HCT116 (cell line): ENCODE results near the gene OXCT1. TPM values are rescaled to one million over a fixed set of nuclear protein-coding genes. Genes with fewer than 3 reads are reported as not detected.

Experiments used
- ATAC-seq: fragments of 200-7000 bp; cut with Tn5 transposase; 2 replicates; pipeline ENCODE4 v1.9.1; 2020; ENCODE audit warnings: mild to moderate bottlenecking, moderate library complexity
- BruUV-seq: library from RNA; stranded (reverse); fragments of 400-500 nt; replicated peaks from 2 replicates; lab custom pipeline; 2021; lab: Mats Ljungman, UMichigan
- CTCF ChIA-PET: fragments of 300-600 bp; sonication (Branson Sonifier 250); formaldehyde crosslinking; loops from one replicate; lab custom pipeline; 2021; ENCODE audit warnings: antibody characterized with exemption; lab: Charles Lee
- POLR2A ChIA-PET: fragments of 300-600, 350-600 bp; sonication (Branson Sonifier 250); formaldehyde crosslinking; loops from one replicate; lab custom pipeline; 2021; ENCODE audit warnings: antibody characterized with exemption; lab: Charles Lee
- RAD21 ChIA-PET, 2 experiments: fragments of 300-600 bp; sonication (Branson Sonifier 250); formaldehyde crosslinking; loops; one replicate each; lab custom pipeline; 2023; ENCODE audit warnings: low total read pairs in 2 of 2; ENCODE audit not compliant: uncharacterized antibody in 2 of 2, unreplicated experiment in 2 of 2, low non-redundant PET in 1 of 2; lab: Charles Lee
- DNase-seq: peaks from one replicate; pipeline ENCODE4 v3.0.0-alpha.2; 2010; ENCODE audit warnings: low read depth, low spot score
- H2AFZ ChIP-seq: fragments of 200-600 bp; shearing (Covaris generic), sonication (generic); 2 replicates; pipeline ENCODE4 v1.6.1; 2017; ENCODE audit warnings: low read depth, mixed run types, mixed read lengths, antibody characterized with exemption, low read length; ENCODE audit not compliant: poor library complexity, severe bottlenecking
- H3K27ac ChIP-seq: 2 replicates; pipeline ENCODE4 v1.5.1; 2012; ENCODE audit warnings: low read depth, low read length
- H3K27me3 ChIP-seq: fragments of 200-600 bp; sonication (generic); 2 replicates; pipeline ENCODE4 v1.6.1; 2016; ENCODE audit warnings: mixed run types, low read length, mixed read lengths; ENCODE audit not compliant: insufficient read depth
- H3K36me3 ChIP-seq, 2 experiments: fragments of 200-500 bp in 1 of 2; fragments of 200-600 bp in 1 of 2; sonication (Bioruptor generic) in 1 of 2; sonication (generic) in 1 of 2; 2 replicates each; pipeline versions ENCODE4 v1.5.1 to v1.6.1; 2014 to 2016; ENCODE audit warnings: low read length in 2 of 2, inconsistent platforms in 1 of 2, mixed read lengths in 1 of 2, mixed run types in 1 of 2; ENCODE audit not compliant: insufficient read depth in 2 of 2, control insufficient read depth in 1 of 2
- H3K4me1 ChIP-seq, 2 experiments: fragments of 200-600 bp in 1 of 2; sonication (generic) in 1 of 2; 2 replicates each; pipeline versions ENCODE4 v1.5.1 to v1.6.1; 2012 to 2017; ENCODE audit warnings: low read length in 2 of 2, inconsistent platforms in 1 of 2, mild to moderate bottlenecking in 1 of 2, mixed read lengths in 1 of 2, mixed run types in 1 of 2, moderate library complexity in 1 of 2; ENCODE audit not compliant: insufficient read depth in 2 of 2, control insufficient read depth in 1 of 2
- H3K4me2 ChIP-seq: fragments of 200-600 bp; sonication (generic); 2 replicates; pipeline ENCODE4 v1.6.1; 2017; ENCODE audit warnings: mixed run types, low read length, mixed read lengths
- H3K4me3 ChIP-seq, 2 experiments: fragments of 200-600 bp in 1 of 2; sonication (generic) in 1 of 2; replicated peaks in 1 of 2; 2 replicates each; pipeline ENCODE4 v1.5.1; 2011 to 2016; ENCODE audit warnings: low read length in 2 of 2, control low read depth in 1 of 2, low read depth in 1 of 2, mild to moderate bottlenecking in 1 of 2, mixed read lengths in 1 of 2, mixed run types in 1 of 2
- H3K79me2 ChIP-seq: fragments of 200-600 bp; sonication (generic); 2 replicates; pipeline ENCODE4 v1.6.1; 2017; ENCODE audit warnings: mild to moderate bottlenecking, mixed run types, low read length, moderate library complexity, mixed read lengths; ENCODE audit not compliant: insufficient read depth
- H3K9ac ChIP-seq: fragments of 200-600 bp; sonication (generic); 2 replicates; pipeline ENCODE4 v1.6.1; 2016; ENCODE audit warnings: low read length, mixed read lengths
- H3K9me2 ChIP-seq: fragments of 200-600 bp; sonication (generic), shearing (Covaris generic); 2 replicates; pipeline ENCODE4 v1.6.1; 2017; ENCODE audit warnings: mixed run types, mild to moderate bottlenecking, moderate library complexity; ENCODE audit not compliant: insufficient read depth
- H3K9me3 ChIP-seq, 2 experiments: fragments of 200-500 bp in 1 of 2; fragments of 200-600 bp in 1 of 2; sonication (Bioruptor generic) in 1 of 2; sonication (generic) in 1 of 2; 2 replicates each; pipeline ENCODE4 v1.6.1; 2014 to 2017; ENCODE audit warnings: low read length in 2 of 2, mixed read lengths in 2 of 2, inconsistent platforms in 1 of 2, low read depth in 1 of 2, mild to moderate bottlenecking in 1 of 2, mixed run types in 1 of 2, moderate library complexity in 1 of 2; ENCODE audit not compliant: control insufficient read depth in 1 of 2, insufficient read depth in 1 of 2
- H4K20me1 ChIP-seq: fragments of 200-600 bp; sonication (generic), shearing (Covaris generic); 2 replicates; pipeline ENCODE4 v1.6.1; 2017; ENCODE audit warnings: mixed run types, mild to moderate bottlenecking, moderate library complexity; ENCODE audit not compliant: insufficient read depth
- CEBPB ChIP-seq: IDR thresholded peaks from 2 replicates; pipeline ENCODE4 v1.6.1; 2012; ENCODE audit warnings: low read depth
- EZH2 ChIP-seq: fragments of 200-600 bp; sonication (generic); IDR thresholded peaks from 2 replicates; pipeline ENCODE4 v1.6.1; 2017; ENCODE audit warnings: antibody characterized with exemption, mixed run types
- MAX ChIP-seq: IDR thresholded peaks from 2 replicates; pipeline ENCODE4 v1.6.1; 2012
- RAD21 ChIP-seq: IDR thresholded peaks from 2 replicates; pipeline ENCODE4 v1.6.1; 2012; ENCODE audit warnings: low read depth, mild to moderate bottlenecking
- REST ChIP-seq: IDR thresholded peaks from 2 replicates; pipeline ENCODE4 v1.6.1; 2012; ENCODE audit warnings: low read depth
- SP1 ChIP-seq: IDR thresholded peaks from 2 replicates; pipeline ENCODE4 v1.6.1; 2012; ENCODE audit warnings: low read depth
- SRF ChIP-seq: IDR thresholded peaks from 2 replicates; pipeline ENCODE4 v1.6.1; 2012; ENCODE audit warnings: low read depth
- ZNF274 ChIP-seq: fragments of 200-500 bp; sonication (Bioruptor generic); IDR thresholded peaks from 2 replicates; pipeline ENCODE4 v1.6.1; 2014; ENCODE audit warnings: mild to moderate bottlenecking, low read depth, low read length, inconsistent platforms
- intact Hi-C: fragments of 100-400 bp; cut with micrococcal nuclease; formaldehyde crosslinking; loops from 2 replicates; pipeline ENCODE4 v1.10.0; 2022
- total RNA-seq: library from RNA; stranded (reverse); gene quantifications from one replicate; pipeline ENCODE4 v1.2.1, GENCODE V29; 2021; ENCODE audit not compliant: unreplicated experiment
- TF ChIP-seq, protein P1 (sequence below): IDR thresholded peaks from 2 replicates; pipeline ENCODE4 v1.6.1; 2011; ENCODE audit warnings: mild to moderate bottlenecking, low read length, moderate library complexity; ENCODE audit not compliant: insufficient replicate concordance; ENCODE audit errors: extremely low read depth

Gene OXCT1
- total RNA-seq, 1 experiment from 2014 or later = 28.1 TPM

DNA sequence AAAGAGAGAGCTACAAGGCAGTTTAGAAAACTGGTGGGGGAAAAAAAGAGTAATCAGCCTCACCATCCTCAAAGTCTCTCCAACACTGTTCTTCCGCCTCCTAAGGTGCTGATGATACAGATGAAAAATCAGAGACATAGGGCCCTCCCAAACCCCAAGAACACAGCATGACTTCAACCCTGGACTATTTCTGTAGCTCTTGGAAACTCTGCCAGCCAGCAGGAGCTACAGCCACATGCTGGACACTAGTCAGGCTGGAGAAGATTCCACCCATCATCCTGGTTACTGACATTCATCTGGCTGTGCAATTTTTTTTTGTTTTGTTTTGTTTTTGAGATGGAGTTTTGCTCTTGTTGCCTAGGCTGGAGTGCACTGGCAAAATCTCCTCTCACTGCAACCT lies 42.4 kb downstream of the OXCT1 start:
- DNase-seq = no peak
- POLR2A ChIA-PET = no interaction called here
- H3K36me3 ChIP-seq = no peaks in the 10 kb centered on the region
- intact Hi-C loops = no loop called here
- no peak overlapping the region for H3K27ac ChIP-seq
- no peak overlapping the region for H3K4me2 ChIP-seq
- H4K20me1 ChIP-seq = no peaks in the 10 kb centered on the region
- no peaks in the 10 kb centered on the region for H3K4me1 ChIP-seq
- no TSS peak for BruUV-seq
- H3K79me2 ChIP-seq = no peaks in the 10 kb centered on the region
- H3K4me3 ChIP-seq = no peak overlapping the region
- no peaks in the 10 kb centered on the region for H3K9me2 ChIP-seq
- no peaks in the 10 kb centered on the region for H3K9me3 ChIP-seq
- ATAC-seq = no peak
- no peak overlapping the region for H2AFZ ChIP-seq
- H3K27me3 ChIP-seq = no peaks in the 10 kb centered on the region
- H3K9ac ChIP-seq = no peak overlapping the region
- RAD21 ChIA-PET = no interaction called here
- CTCF ChIA-PET = no interaction called here
- TF ChIP-seq MAX (no peak), EZH2 (no peak), SP1 (no peak)
- TF ChIP-seq, protein P1, sequence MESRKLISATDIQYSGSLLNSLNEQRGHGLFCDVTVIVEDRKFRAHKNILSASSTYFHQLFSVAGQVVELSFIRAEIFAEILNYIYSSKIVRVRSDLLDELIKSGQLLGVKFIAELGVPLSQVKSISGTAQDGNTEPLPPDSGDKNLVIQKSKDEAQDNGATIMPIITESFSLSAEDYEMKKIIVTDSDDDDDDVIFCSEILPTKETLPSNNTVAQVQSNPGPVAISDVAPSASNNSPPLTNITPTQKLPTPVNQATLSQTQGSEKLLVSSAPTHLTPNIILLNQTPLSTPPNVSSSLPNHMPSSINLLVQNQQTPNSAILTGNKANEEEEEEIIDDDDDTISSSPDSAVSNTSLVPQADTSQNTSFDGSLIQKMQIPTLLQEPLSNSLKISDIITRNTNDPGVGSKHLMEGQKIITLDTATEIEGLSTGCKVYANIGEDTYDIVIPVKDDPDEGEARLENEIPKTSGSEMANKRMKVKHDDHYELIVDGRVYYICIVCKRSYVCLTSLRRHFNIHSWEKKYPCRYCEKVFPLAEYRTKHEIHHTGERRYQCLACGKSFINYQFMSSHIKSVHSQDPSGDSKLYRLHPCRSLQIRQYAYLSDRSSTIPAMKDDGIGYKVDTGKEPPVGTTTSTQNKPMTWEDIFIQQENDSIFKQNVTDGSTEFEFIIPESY = no peak

- H3K9me2 ChIP-seq = no peaks in the 10 kb centered on the region
- no TSS peak for BruUV-seq
- no peaks in the 10 kb centered on the region for H3K27me3 ChIP-seq
- ChIA-PET CTCF (no interaction called here), POLR2A (no interaction called here), RAD21 (no interaction called here)
- H3K9me3 ChIP-seq = no peaks in the 10 kb centered on the region
- H3K4me1 ChIP-seq = no peaks in the 10 kb centered on the region
- intact Hi-C loops = no loop called here
- no peak for DNase-seq
- no peak overlapping the region for H3K4me3 ChIP-seq
- no peaks in the 10 kb centered on the region for H3K79me2 ChIP-seq
- no peak overlapping the region for H3K4me2 ChIP-seq
- no peak overlapping the region for H2AFZ ChIP-seq
- no peaks in the 10 kb centered on the region for H4K20me1 ChIP-seq
- ATAC-seq = no peak
- no peak overlapping the region for H3K9ac ChIP-seq
- H3K36me3 ChIP-seq = no peaks in the 10 kb centered on the region
- no peak overlapping the region for H3K27ac ChIP-seq
- TF ChIP-seq CEBPB = no peak
- no peak for TF ChIP-seq SRF
- no peak for TF ChIP-seq REST
- no peak for TF ChIP-seq ZNF274
- TF ChIP-seq, protein P1 = no peak
- no peak for TF ChIP-seq RAD21
Measured at GRCh38 chr5:41822036-41822435, 48.2 kb downstream of the OXCT1 start.
